Neural crest cell (in vitro differentiated cells): ENCODE results near the gene RHEB. TPM values are rescaled to one million over a fixed set of nuclear protein-coding genes. Genes with fewer than 3 reads are reported as not detected.

ENCODE experiments used
- DNase-seq: peaks from one replicate; pipeline ENCODE4 v3.0.0; 2021; ENCODE audit warnings: low read depth, mixed read lengths, low spot score
- H3K27ac Mint-ChIP-seq: one replicate; pipeline ENCODE4 v1.8.0; 2021; ENCODE audit warnings: mild to moderate bottlenecking, mixed read lengths; ENCODE audit not compliant: unreplicated experiment
- H3K27me3 Mint-ChIP-seq: 2 replicates; pipeline ENCODE4 v1.8.0; 2021; ENCODE audit warnings: low read depth, mild to moderate bottlenecking, mixed read lengths
- H3K36me3 Mint-ChIP-seq: 2 replicates; pipeline ENCODE4 v1.8.0; 2021; ENCODE audit warnings: low read depth, mild to moderate bottlenecking, mixed read lengths
- H3K4me1 Mint-ChIP-seq: 2 replicates; pipeline ENCODE4 v1.8.0; 2021; ENCODE audit warnings: mixed read lengths
- H3K4me3 Mint-ChIP-seq: one replicate; pipeline ENCODE4 v1.8.0; 2021; ENCODE audit warnings: mild to moderate bottlenecking, mixed read lengths
- H3K9me3 Mint-ChIP-seq: 2 replicates; pipeline ENCODE4 v1.8.0; 2021; ENCODE audit warnings: mixed read lengths
- long read RNA-seq: library from polyadenylated mRNA; unstranded; transcript quantifications from one replicate; pipeline ENCODE4 v2.0.0, GENCODE V29; 2020
- total RNA-seq: library from RNA; stranded (reverse); gene quantifications from 2 replicates; pipeline ENCODE4 v1.2.1, GENCODE V29; 2021
- TF ChIP-seq, protein P1 (sequence below): fragments of 200-600 bp; sonication (generic); conservative IDR thresholded peaks from 2 replicates; pipeline ENCODE4 v1.5.0; 2021; ENCODE audit warnings: antibody characterized with exemption, mild to moderate bottlenecking

Gene RHEB, protein sequence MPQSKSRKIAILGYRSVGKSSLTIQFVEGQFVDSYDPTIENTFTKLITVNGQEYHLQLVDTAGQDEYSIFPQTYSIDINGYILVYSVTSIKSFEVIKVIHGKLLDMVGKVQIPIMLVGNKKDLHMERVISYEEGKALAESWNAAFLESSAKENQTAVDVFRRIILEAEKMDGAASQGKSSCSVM
- 92.9 and 108 TPM in 2 replicates for total RNA-seq
- long read RNA-seq, transcript RHEB-201 (8 exons, 2,075 nt) = major isoform, 221 of 229 reads
- long read RNA-seq, partial matches to known transcripts = 2 of 229 reads
- long read RNA-seq, other reads (novel, unspliced or antisense) = 3 of 229 reads

DNA sequence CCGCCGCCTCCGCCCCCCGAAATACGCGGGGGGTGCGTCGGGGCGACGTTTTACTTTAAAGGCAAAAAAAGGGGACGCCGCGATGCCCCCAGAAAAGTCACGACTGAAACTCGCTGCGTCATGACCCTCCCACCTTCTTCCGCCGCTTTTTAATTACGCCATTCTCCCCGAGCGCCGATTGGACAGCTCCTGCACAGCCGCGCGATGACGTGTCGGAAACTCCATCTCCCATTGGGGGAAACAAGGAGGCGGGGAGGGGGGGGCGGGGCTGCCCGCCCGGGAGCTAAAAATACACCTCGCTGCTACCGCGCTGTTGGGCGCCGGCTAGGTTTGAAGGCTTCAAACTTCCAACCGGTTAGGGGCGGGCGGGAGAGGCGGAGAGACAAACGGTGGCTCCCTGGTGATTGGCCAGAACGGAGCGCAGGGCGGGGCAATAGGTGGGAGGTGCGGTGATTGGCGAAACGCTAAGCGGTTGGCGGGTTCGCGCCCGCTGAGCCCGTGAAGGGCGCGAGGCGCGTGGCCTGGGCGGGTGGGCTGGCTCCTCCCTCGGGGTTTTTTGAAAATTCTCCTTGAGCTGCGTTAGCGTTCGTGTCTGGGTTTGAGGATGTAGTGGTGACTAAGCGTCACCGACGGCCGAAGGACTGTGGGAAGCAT is at the start of gene RHEB:
RHEB (minus strand) TSS at position 131 of the 654 bp plus-strand sequence. CDS start 384 bp downstream, outside the sequence.
- Mint-ChIP-seq H3K36me3 (peaks cover 11% of the 10 kb centered on the region), H3K4me1 (peaks cover 36% of the 10 kb centered on the region), H3K9me3 (peaks cover 2% of the 10 kb centered on the region), H3K27ac (peak within 1 kb of the TSS; percentile 97), H3K4me3 (peak within 1 kb of the TSS; percentile 99), H3K27me3 (no peaks in the 10 kb centered on the region)
- peak; percentile 90 for DNase-seq
- TF ChIP-seq, protein P1, sequence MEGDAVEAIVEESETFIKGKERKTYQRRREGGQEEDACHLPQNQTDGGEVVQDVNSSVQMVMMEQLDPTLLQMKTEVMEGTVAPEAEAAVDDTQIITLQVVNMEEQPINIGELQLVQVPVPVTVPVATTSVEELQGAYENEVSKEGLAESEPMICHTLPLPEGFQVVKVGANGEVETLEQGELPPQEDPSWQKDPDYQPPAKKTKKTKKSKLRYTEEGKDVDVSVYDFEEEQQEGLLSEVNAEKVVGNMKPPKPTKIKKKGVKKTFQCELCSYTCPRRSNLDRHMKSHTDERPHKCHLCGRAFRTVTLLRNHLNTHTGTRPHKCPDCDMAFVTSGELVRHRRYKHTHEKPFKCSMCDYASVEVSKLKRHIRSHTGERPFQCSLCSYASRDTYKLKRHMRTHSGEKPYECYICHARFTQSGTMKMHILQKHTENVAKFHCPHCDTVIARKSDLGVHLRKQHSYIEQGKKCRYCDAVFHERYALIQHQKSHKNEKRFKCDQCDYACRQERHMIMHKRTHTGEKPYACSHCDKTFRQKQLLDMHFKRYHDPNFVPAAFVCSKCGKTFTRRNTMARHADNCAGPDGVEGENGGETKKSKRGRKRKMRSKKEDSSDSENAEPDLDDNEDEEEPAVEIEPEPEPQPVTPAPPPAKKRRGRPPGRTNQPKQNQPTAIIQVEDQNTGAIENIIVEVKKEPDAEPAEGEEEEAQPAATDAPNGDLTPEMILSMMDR = no peak

DNA sequence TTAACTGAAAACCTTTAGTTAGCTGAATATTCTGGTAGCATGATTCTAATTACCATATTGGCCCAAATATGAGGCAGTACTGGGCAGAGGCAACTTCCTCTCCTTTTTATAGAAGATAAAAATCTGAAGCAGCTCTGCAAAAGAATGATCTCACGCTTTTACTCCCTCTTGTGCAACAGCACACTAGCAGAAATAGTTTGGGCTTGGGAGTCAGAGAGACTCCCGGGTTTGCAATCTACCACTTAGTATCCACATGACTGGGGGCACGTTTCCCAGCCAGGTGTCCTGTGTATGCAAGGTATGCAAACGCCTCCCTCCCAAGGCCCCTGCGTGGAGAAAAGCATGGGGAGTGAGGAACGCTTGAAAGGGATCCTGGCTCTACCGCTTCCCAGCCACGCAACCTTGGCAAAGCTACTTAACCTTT is 47.2 kb upstream of the RHEB start:
- no peak for DNase-seq
- Mint-ChIP-seq H3K4me3 (no peak overlapping the region), H3K36me3 (peaks cover 3% of the 10 kb centered on the region), H3K27ac (no peak overlapping the region), H3K27me3 (no peaks in the 10 kb centered on the region), H3K4me1 (no peaks in the 10 kb centered on the region), H3K9me3 (no peaks in the 10 kb centered on the region)
- TF ChIP-seq, protein P1 = no peak

DNA sequence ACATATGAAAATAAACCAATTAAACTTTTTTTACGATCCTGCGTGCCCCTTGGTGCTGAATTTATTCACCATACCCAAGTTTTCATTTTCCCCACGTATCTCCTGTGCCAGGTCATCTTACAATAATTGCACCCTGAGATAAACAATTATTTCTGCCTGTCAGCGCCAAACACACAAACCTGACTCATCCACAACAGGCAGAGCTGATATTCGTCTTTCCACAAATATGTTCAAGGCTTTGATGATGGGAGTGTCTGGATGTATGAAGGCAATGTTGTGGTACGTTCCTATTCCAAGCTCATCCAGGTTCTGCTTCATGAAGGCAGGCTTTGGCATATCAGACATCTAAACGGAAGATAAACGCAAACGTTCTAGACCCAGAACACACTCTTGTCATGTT is 45.8 kb upstream of the RHEB start:
- no peak overlapping the region for H3K27ac Mint-ChIP-seq
- no peak overlapping the region for H3K4me3 Mint-ChIP-seq
- H3K36me3 Mint-ChIP-seq = peaks cover 3% of the 10 kb centered on the region
- no peaks in the 10 kb centered on the region for H3K27me3 Mint-ChIP-seq
- H3K4me1 Mint-ChIP-seq = no peaks in the 10 kb centered on the region
- H3K9me3 Mint-ChIP-seq = no peaks in the 10 kb centered on the region
- DNase-seq = no peak
- TF ChIP-seq, protein P1 = no peak

DNA sequence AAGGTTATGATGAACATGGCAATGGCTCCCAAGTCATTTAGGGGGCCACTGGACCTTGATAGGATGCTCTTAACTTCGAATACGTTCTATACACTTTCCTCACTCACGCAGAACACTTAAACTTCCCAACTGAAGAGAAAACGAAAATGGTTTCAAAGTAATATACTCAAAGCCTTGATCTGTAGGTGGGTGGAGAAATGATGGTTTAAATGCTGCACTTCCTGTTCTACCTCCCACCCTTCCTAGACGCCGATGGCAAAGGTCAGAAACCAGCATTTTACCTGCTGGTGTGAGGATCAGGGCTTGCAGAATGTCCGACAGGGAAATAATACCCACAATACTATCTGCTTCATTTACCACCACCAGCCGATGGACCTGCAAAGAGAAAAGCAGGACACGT is 40.5 kb upstream of the RHEB start:
- Mint-ChIP-seq H3K36me3 (no peaks in the 10 kb centered on the region), H3K27ac (no peak overlapping the region), H3K4me3 (no peak overlapping the region), H3K27me3 (no peaks in the 10 kb centered on the region), H3K4me1 (peaks cover 13% of the 10 kb centered on the region), H3K9me3 (no peaks in the 10 kb centered on the region)
- DNase-seq = no peak
- TF ChIP-seq, protein P1 = no peak

DNA sequence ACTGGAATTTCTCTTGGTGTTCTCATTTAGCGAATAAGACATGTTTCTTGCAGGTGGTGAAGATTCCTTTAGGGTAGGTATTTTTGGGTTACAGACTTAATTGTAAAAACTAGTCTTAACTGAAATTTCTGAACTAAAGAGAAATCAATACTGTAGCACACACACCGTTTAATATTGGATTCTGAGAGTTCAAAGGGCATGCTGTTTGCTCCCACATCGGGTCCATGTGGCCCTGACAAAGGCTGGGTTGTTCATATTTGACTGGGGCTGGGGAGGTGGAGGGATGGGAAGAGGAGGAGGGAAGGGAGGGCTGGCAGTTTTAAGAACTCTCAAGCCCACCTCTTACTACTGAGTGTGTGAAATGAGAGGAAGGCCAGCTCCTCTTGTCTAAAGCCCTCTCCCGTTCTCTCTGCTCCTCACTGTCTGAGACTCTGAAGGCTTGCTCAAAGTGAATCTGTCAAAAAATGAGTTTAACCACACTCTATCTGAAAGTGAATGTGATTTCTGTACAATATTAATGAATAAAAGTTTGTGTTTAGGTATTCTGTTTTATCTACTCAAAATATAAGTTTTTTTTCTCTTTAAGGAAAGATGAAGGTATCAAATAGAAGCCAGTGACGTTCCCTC is 40.0 kb upstream of the RHEB start:
- no peak overlapping the region for H3K4me3 Mint-ChIP-seq
- no peaks in the 10 kb centered on the region for H3K9me3 Mint-ChIP-seq
- TF ChIP-seq, protein P1 = no peak

More for the DNA sequence above, 40.0 kb upstream of the RHEB start:
- peaks cover 13% of the 10 kb centered on the region for H3K4me1 Mint-ChIP-seq
- no peaks in the 10 kb centered on the region for H3K27me3 Mint-ChIP-seq
- H3K27ac Mint-ChIP-seq = peak overlapping the region; percentile 57
- no peaks in the 10 kb centered on the region for H3K36me3 Mint-ChIP-seq
- no peak for DNase-seq
